Neural progenitor cell (in vitro differentiated cells): Measurements from ENCODE around the gene DCAF4.

Source experiments
- EZH2 ChIP-seq: fragments of 200-600 bp; sonication (generic); IDR thresholded peaks from 2 replicates; pipeline ENCODE4 v1.6.1; 2017; ENCODE audit warnings: antibody characterized with exemption, mild to moderate bottlenecking, moderate library complexity
- EZH2phosphoT487 ChIP-seq: fragments of 200-600 bp; sonication (generic); IDR thresholded peaks from 2 replicates; pipeline ENCODE4 v1.6.1; 2017; ENCODE audit warnings: antibody characterized with exemption
- TF ChIP-seq, protein P1 (sequence below): fragments of 200-600 bp; sonication (generic); IDR thresholded peaks from 2 replicates; pipeline ENCODE4 v1.5.1; 2017; ENCODE audit warnings: antibody characterized with exemption, mild to moderate bottlenecking

DNA sequence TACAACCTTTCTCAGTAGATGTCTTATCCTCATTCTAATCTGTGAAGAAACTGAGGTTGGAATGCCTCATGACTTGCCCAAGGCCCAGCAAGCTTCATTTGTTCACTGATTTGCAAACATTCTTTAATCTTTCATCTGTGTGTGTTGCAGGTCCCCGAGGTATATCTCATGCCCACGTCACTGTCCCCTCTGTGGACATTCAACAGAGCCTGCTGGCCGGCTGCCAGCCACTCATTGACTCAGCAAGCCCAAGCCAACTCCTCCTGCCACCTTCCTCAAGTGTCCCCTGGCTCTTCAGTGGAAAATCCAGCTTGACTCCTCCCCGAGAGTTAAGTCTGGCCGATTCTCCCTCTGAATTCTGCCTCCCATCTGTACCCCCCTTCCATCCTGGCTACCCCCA lies 1.9 kb upstream of the DCAF4 start:
- no peak for TF ChIP-seq EZH2phosphoT487
- TF ChIP-seq, protein P1, sequence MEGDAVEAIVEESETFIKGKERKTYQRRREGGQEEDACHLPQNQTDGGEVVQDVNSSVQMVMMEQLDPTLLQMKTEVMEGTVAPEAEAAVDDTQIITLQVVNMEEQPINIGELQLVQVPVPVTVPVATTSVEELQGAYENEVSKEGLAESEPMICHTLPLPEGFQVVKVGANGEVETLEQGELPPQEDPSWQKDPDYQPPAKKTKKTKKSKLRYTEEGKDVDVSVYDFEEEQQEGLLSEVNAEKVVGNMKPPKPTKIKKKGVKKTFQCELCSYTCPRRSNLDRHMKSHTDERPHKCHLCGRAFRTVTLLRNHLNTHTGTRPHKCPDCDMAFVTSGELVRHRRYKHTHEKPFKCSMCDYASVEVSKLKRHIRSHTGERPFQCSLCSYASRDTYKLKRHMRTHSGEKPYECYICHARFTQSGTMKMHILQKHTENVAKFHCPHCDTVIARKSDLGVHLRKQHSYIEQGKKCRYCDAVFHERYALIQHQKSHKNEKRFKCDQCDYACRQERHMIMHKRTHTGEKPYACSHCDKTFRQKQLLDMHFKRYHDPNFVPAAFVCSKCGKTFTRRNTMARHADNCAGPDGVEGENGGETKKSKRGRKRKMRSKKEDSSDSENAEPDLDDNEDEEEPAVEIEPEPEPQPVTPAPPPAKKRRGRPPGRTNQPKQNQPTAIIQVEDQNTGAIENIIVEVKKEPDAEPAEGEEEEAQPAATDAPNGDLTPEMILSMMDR: no peak
- TF ChIP-seq EZH2: no peak
